Measurements from ENCODE around the gene SYTL3. TPM values are rescaled to one million over a fixed set of nuclear protein-coding genes. Genes with fewer than 3 reads are reported as not detected.

Gene SYTL3
- polyA plus RNA-seq, 1 donor (not counting 4 experiments of a cell fraction or from before 2014, with no cell fraction given) = 1.4 TPM

DNA sequence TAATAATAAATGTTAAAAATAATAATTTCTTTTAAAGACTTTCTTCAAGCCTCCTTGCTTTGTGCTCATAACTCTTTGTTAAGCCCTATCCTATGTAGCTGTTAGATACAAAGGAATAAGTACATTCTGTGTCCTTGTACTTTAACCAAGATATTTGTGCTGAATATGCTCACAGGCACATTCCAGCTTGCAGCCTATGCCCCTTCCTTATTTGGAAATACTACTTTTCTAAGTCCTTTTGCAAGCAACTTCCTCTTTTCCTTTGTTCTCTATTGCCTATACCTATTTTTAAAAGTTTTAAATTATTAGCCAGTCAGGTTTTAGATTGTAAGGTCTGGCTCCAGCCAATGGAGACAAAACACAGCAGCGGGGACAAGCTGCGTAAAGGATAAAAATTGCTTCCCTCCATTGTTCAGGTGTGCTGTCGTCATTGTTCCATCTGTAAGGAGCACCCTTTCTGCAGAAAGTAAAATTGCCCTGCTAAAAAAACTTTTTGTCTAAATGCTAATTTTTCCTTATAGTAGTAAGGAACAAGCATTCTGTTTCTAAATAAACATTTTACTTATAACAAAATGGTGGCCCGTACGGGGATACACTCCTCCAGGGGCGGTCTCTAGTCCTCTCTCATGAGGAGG, 80.2 kb downstream of the SYTL3 start:
- no peak overlapping the region for H3K4me2 ChIP-seq (ENCODE audit: control insufficient read depth, extremely low read depth, insufficient read depth, low read depth, low read length)
- no peak overlapping the region for H2AFZ ChIP-seq (ENCODE audit: control insufficient read depth, low read length)
- no peaks in the 10 kb centered on the region for H3K9me1 ChIP-seq (ENCODE audit: control insufficient read depth, extremely low read depth, insufficient read depth, low read length)
- peaks cover 4% of the 10 kb centered on the region for H3K9me3 ChIP-seq (ENCODE audit: control insufficient read depth, low read depth, low read length)
- no peaks in the 10 kb centered on the region for H3K79me2 ChIP-seq (ENCODE audit: control insufficient read depth, insufficient read depth, low read length)
- no peak overlapping the region for H3K27ac ChIP-seq (ENCODE audit: control insufficient read depth, insufficient read depth, low read length)
- no peaks in the 10 kb centered on the region for H4K20me1 ChIP-seq (ENCODE audit: control insufficient read depth, extremely low read depth, insufficient read depth, low read length)
- H3K9ac ChIP-seq (ENCODE audit: control insufficient read depth, extremely low read depth, insufficient read depth, low read length) = no peak overlapping the region
- H3K4me1 ChIP-seq (ENCODE audit: control insufficient read depth, extremely low read depth, insufficient read depth, low read length) = no peaks in the 10 kb centered on the region
- no peaks in the 10 kb centered on the region for H3K36me3 ChIP-seq (ENCODE audit: control insufficient read depth in 2 of 2, extremely low read depth in 1 of 2, insufficient read depth in 2 of 2, low read length in 2 of 2)
- H3K27me3 ChIP-seq (ENCODE audit: control insufficient read depth, extremely low read depth, insufficient read depth, low read length) = no peaks in the 10 kb centered on the region
- DNase-seq (ENCODE audit: low read depth, low spot score) (no peak), FAIRE-seq (no peak)
- dilution Hi-C loops (cut with MboI; ENCODE audit: extremely low pct_ligation_motif_present, low sequenced_read_pairs) = no loop called here
- H3K4me3 ChIP-seq (ENCODE audit: control insufficient read depth in 2 of 3, extremely low read depth in 1 of 3, insufficient read depth in 2 of 3, low read depth in 1 of 3, low read length in 3 of 3) = no peak overlapping the region
- TF ChIP-seq EZH2 (IDR thresholded peaks at IDR 0.05; ENCODE audit: low read length) = no peak
- no peak for TF ChIP-seq CTCF (optimal IDR thresholded peaks at IDR 0.05 in 1 of 3, IDR thresholded peaks at IDR 0.05 in 1 of 3, conservative IDR thresholded peaks at IDR 0.05 in 1 of 3; ENCODE audit: extremely low read depth in 1 of 3, insufficient read depth in 2 of 3, low read length in 3 of 3)

DNA sequence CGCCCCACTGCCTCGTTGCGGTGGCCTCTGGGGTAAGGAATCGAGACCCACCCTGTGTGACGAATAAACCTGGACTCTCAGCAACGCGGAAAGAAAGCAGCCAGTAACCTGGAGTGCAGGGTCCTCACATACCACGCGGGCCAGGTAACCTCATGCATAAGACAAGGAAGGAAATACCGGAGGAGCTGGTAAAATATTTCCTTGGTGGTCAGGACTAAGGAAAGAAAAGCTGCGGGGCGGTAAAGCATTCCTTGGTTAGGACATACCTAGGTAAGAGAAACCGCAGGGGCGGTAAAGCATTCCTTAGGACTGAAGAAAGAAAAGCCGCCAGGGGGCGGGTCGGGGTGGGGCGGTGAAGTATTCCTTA, 80.7 kb downstream of the SYTL3 start:
- Histone ChIP-seq H3K4me3 (ENCODE audit: control insufficient read depth in 2 of 3, extremely low read depth in 1 of 3, insufficient read depth in 2 of 3, low read depth in 1 of 3, low read length in 3 of 3) (no peak overlapping the region), H3K4me1 (ENCODE audit: control insufficient read depth, extremely low read depth, insufficient read depth, low read length) (no peaks in the 10 kb centered on the region), H3K4me2 (ENCODE audit: control insufficient read depth, extremely low read depth, insufficient read depth, low read depth, low read length) (no peak overlapping the region), H3K27me3 (ENCODE audit: control insufficient read depth, extremely low read depth, insufficient read depth, low read length) (no peaks in the 10 kb centered on the region), H3K9me1 (ENCODE audit: control insufficient read depth, extremely low read depth, insufficient read depth, low read length) (no peaks in the 10 kb centered on the region), H3K9ac (ENCODE audit: control insufficient read depth, extremely low read depth, insufficient read depth, low read length) (no peak overlapping the region), H3K36me3 (ENCODE audit: control insufficient read depth in 2 of 2, extremely low read depth in 1 of 2, insufficient read depth in 2 of 2, low read length in 2 of 2) (no peaks in the 10 kb centered on the region), H3K27ac (ENCODE audit: control insufficient read depth, insufficient read depth, low read length) (no peak overlapping the region), H3K9me3 (ENCODE audit: control insufficient read depth, low read depth, low read length) (peaks cover 4% of the 10 kb centered on the region), H2AFZ (ENCODE audit: control insufficient read depth, low read length) (no peak overlapping the region), H4K20me1 (ENCODE audit: control insufficient read depth, extremely low read depth, insufficient read depth, low read length) (no peaks in the 10 kb centered on the region), H3K79me2 (ENCODE audit: control insufficient read depth, insufficient read depth, low read length) (no peaks in the 10 kb centered on the region)
- TF ChIP-seq EZH2 (IDR thresholded peaks at IDR 0.05; ENCODE audit: low read length) = no peak
- FAIRE-seq (no peak), DNase-seq (ENCODE audit: low read depth, low spot score) (no peak)
- dilution Hi-C loops (cut with MboI; ENCODE audit: extremely low pct_ligation_motif_present, low sequenced_read_pairs) = no loop called here

- no peak overlapping the region for H3K4me2 ChIP-seq (ENCODE audit: control insufficient read depth, extremely low read depth, insufficient read depth, low read depth, low read length)
- dilution Hi-C loops (cut with MboI; ENCODE audit: extremely low pct_ligation_motif_present, low sequenced_read_pairs) = no loop called here
- H3K9ac ChIP-seq (ENCODE audit: control insufficient read depth, extremely low read depth, insufficient read depth, low read length) = no peak overlapping the region
- H3K9me1 ChIP-seq (ENCODE audit: control insufficient read depth, extremely low read depth, insufficient read depth, low read length) = no peaks in the 10 kb centered on the region
- no peak overlapping the region for H2AFZ ChIP-seq (ENCODE audit: control insufficient read depth, low read length)
- H3K27me3 ChIP-seq (ENCODE audit: control insufficient read depth, extremely low read depth, insufficient read depth, low read length) = no peaks in the 10 kb centered on the region
- no peak for TF ChIP-seq EZH2 (IDR thresholded peaks at IDR 0.05; ENCODE audit: low read length)
- TF ChIP-seq CTCF (optimal IDR thresholded peaks at IDR 0.05 in 1 of 3, IDR thresholded peaks at IDR 0.05 in 1 of 3, conservative IDR thresholded peaks at IDR 0.05 in 1 of 3; ENCODE audit: extremely low read depth in 1 of 3, insufficient read depth in 2 of 3, low read length in 3 of 3) = no peak
- H4K20me1 ChIP-seq (ENCODE audit: control insufficient read depth, extremely low read depth, insufficient read depth, low read length) = no peaks in the 10 kb centered on the region
- peaks cover 7% of the 10 kb centered on the region for H3K9me3 ChIP-seq (ENCODE audit: control insufficient read depth, low read depth, low read length)
- no peak for DNase-seq (ENCODE audit: low read depth, low spot score)
- H3K4me1 ChIP-seq (ENCODE audit: control insufficient read depth, extremely low read depth, insufficient read depth, low read length) = peaks cover 21% of the 10 kb centered on the region
- H3K27ac ChIP-seq (ENCODE audit: control insufficient read depth, insufficient read depth, low read length) = no peak overlapping the region
- H3K79me2 ChIP-seq (ENCODE audit: control insufficient read depth, insufficient read depth, low read length) = no peaks in the 10 kb centered on the region
- no peaks in the 10 kb centered on the region for H3K36me3 ChIP-seq (ENCODE audit: control insufficient read depth in 2 of 2, extremely low read depth in 1 of 2, insufficient read depth in 2 of 2, low read length in 2 of 2)
- no peak overlapping the region for H3K4me3 ChIP-seq (ENCODE audit: control insufficient read depth in 2 of 3, extremely low read depth in 1 of 3, insufficient read depth in 2 of 3, low read depth in 1 of 3, low read length in 3 of 3)
- FAIRE-seq = no peak
These were observed 85.2 kb downstream of the SYTL3 start for GRCh38 chr6:158735009-158735408.

Measured in keratinocyte (primary cell).